ENCODE results near the gene ZNF341.

The ZNF341 gene

DNA sequence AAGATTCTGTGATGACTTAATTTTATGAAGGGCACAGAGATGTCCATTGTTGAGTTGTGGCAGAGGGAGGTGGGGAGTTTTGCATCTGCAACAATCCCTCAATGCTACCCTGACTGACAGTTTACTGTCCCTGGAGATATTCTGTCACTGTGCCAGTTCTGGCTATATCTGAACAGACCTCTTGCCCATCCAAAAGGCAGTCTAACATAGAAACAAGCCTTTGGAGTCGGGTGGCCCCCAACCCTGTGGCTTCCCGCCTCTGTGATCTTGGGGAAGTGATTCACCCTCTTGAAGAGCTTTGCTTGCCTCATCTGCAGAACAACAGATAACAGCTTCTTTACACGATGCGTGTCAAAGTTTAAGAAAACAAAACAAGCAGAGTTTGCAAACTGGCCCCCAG lies 41.8 kb upstream of the ZNF341 start:
- ChIA-PET POLR2A (interaction anchor here (0.7 kb wide), 1 partner anchor 42 kb away, joined by 3 read pairs; the partner anchor contains the start of gene ZNF341), CTCF (interaction anchor here (0.6 to 1.5 kb wide), 3 partner anchors 24 to 867 kb away, joined by 3 to 4 read pairs (median 3); no protein-coding TSS in a partner anchor)
- H3K9me3 ChIP-seq (ENCODE audit: control insufficient read depth, insufficient read depth, low read depth, low read length): no peaks in the 10 kb centered on the region
- H3K27ac ChIP-seq (ENCODE audit: extremely low read depth, low read depth, low read length): no peak overlapping the region
- peaks cover 5% of the 10 kb centered on the region for H3K4me1 ChIP-seq (ENCODE audit: control insufficient read depth, insufficient read depth, low read length)
- no peak overlapping the region for H3K4me3 ChIP-seq (ENCODE audit: low read depth, low read length)
- TF ChIP-seq, protein P1, sequence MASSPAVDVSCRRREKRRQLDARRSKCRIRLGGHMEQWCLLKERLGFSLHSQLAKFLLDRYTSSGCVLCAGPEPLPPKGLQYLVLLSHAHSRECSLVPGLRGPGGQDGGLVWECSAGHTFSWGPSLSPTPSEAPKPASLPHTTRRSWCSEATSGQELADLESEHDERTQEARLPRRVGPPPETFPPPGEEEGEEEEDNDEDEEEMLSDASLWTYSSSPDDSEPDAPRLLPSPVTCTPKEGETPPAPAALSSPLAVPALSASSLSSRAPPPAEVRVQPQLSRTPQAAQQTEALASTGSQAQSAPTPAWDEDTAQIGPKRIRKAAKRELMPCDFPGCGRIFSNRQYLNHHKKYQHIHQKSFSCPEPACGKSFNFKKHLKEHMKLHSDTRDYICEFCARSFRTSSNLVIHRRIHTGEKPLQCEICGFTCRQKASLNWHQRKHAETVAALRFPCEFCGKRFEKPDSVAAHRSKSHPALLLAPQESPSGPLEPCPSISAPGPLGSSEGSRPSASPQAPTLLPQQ (tag by site-specific recombination; IDR thresholded peaks at IDR 0.05): peak; percentile 31; the same call in 1 of the 2 replicates
- TF ChIP-seq WT1 (tag by site-specific recombination; IDR thresholded peaks at IDR 0.05) (no peak), ZNF24 (tag by site-specific recombination; IDR thresholded peaks at IDR 0.05) (no peak), ZNF600 (tag by site-specific recombination; IDR thresholded peaks at IDR 0.05) (peak; percentile 39; the same call in 1 of the 2 replicates), REST (tag by site-specific recombination; IDR thresholded peaks at IDR 0.05) (no peak), ZNF221 (tag by site-specific recombination; IDR thresholded peaks at IDR 0.05; ENCODE audit: borderline replicate concordance) (no peak), SETDB1 (IDR thresholded peaks at IDR 0.05; ENCODE audit: insufficient read length, low read length) (no peak), ZEB2 (tag by site-specific recombination; IDR thresholded peaks at IDR 0.05) (peak; percentile 74), ZNF629 (tag by site-specific recombination; IDR thresholded peaks at IDR 0.05) (peak; percentile 58), ZNF366 (tag by site-specific recombination; conservative IDR thresholded peaks at IDR 0.05) (0 out of 2 replicates have a peak, but pooled peaks have one; percentile 43), SP7 (tag by site-specific recombination; IDR thresholded peaks at IDR 0.05) (peak; percentile 53; the same call in 1 of the 2 replicates), ZBTB48 (tag by site-specific recombination; IDR thresholded peaks at IDR 0.05) (peak; percentile 51), ZNF132 (tag by site-specific recombination; IDR thresholded peaks at IDR 0.05; ENCODE audit: borderline replicate concordance) (no peak), ZNF521 (tag by site-specific recombination; IDR thresholded peaks at IDR 0.05) (no peak), ZNF561 (tag by site-specific recombination; IDR thresholded peaks at IDR 0.05; ENCODE audit: borderline replicate concordance) (no peak), BCL11A (tag by site-specific recombination; IDR thresholded peaks at IDR 0.05; ENCODE audit: low read depth) (no peak), INSM2 (tag by site-specific recombination; IDR thresholded peaks at IDR 0.05) (peak; percentile 32; the same call in 1 of the 2 replicates)
- TF ChIP-seq, protein P2, sequence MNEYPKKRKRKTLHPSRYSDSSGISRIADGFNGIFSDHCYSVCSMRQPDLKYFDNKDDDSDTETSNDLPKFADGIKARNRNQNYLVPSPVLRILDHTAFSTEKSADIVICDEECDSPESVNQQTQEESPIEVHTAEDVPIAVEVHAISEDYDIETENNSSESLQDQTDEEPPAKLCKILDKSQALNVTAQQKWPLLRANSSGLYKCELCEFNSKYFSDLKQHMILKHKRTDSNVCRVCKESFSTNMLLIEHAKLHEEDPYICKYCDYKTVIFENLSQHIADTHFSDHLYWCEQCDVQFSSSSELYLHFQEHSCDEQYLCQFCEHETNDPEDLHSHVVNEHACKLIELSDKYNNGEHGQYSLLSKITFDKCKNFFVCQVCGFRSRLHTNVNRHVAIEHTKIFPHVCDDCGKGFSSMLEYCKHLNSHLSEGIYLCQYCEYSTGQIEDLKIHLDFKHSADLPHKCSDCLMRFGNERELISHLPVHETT (tag by site-specific recombination; IDR thresholded peaks at IDR 0.05): peak; percentile 29; the same call in 1 of the 2 replicates
- TF ChIP-seq, protein P3, sequence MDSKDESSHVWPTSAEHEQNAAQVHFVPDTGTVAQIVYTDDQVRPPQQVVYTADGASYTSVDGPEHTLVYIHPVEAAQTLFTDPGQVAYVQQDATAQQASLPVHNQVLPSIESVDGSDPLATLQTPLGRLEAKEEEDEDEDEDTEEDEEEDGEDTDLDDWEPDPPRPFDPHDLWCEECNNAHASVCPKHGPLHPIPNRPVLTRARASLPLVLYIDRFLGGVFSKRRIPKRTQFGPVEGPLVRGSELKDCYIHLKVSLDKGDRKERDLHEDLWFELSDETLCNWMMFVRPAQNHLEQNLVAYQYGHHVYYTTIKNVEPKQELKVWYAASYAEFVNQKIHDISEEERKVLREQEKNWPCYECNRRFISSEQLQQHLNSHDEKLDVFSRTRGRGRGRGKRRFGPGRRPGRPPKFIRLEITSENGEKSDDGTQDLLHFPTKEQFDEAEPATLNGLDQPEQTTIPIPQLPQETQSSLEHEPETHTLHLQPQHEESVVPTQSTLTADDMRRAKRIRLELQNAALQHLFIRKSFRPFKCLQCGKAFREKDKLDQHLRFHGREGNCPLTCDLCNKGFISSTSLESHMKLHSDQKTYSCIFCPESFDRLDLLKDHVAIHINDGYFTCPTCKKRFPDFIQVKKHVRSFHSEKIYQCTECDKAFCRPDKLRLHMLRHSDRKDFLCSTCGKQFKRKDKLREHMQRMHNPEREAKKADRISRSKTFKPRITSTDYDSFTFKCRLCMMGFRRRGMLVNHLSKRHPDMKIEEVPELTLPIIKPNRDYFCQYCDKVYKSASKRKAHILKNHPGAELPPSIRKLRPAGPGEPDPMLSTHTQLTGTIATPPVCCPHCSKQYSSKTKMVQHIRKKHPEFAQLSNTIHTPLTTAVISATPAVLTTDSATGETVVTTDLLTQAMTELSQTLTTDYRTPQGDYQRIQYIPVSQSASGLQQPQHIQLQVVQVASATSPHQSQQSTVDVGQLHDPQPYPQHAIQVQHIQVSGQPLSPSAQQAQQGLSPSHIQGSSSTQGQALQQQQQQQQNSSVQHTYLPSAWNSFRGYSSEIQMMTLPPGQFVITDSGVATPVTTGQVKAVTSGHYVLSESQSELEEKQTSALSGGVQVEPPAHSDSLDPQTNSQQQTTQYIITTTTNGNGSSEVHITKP (tag by site-specific recombination; IDR thresholded peaks at IDR 0.05): peak; percentile 39; the same call in 1 of the 2 replicates
- TF ChIP-seq, protein P4, sequence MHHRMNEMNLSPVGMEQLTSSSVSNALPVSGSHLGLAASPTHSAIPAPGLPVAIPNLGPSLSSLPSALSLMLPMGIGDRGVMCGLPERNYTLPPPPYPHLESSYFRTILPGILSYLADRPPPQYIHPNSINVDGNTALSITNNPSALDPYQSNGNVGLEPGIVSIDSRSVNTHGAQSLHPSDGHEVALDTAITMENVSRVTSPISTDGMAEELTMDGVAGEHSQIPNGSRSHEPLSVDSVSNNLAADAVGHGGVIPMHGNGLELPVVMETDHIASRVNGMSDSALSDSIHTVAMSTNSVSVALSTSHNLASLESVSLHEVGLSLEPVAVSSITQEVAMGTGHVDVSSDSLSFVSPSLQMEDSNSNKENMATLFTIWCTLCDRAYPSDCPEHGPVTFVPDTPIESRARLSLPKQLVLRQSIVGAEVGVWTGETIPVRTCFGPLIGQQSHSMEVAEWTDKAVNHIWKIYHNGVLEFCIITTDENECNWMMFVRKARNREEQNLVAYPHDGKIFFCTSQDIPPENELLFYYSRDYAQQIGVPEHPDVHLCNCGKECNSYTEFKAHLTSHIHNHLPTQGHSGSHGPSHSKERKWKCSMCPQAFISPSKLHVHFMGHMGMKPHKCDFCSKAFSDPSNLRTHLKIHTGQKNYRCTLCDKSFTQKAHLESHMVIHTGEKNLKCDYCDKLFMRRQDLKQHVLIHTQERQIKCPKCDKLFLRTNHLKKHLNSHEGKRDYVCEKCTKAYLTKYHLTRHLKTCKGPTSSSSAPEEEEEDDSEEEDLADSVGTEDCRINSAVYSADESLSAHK (tag by site-specific recombination; IDR thresholded peaks at IDR 0.05): no peak
- peaks cover 0 to 5% of the 10 kb centered on the region in 2 experiments; a peak in 1 of 3 replicates for H3K36me3 ChIP-seq (ENCODE audit: control insufficient read depth in 2 of 2, insufficient read depth in 1 of 2, low read length in 2 of 2)

Measured in HEK293 (cell line).